ENCODE measurements around the gene UBE2J2. TPM values are rescaled to one million over a fixed set of nuclear protein-coding genes. Genes with fewer than 3 reads are reported as not detected.

The UBE2J2 gene
- total and polyA plus RNA-seq, 2 of the 13 experiments (the other 11 are each of a cell fraction or from before 2014, with no cell fraction given) = 25.4 to 29.4 TPM

GRCh38 chr1:1307923-1308755 lies 34.5 kb upstream of the UBE2J2 start, which contains the start of the genes ACAP3 and PUSL1 (continued):
- TF ChIP-seq ZNF761 (CRISPR knock-in tag; conservative IDR thresholded peaks at IDR 0.05) (no peak; the same call in 1 of the 2 replicates), MATR3 (CRISPR knock-in tag; IDR thresholded peaks at IDR 0.05) (no peak), KLF16 (CRISPR knock-in tag; IDR thresholded peaks at IDR 0.05) (no peak; a peak in 1 of 4 replicates), IRX3 (CRISPR knock-in tag; IDR thresholded peaks at IDR 0.05; ENCODE audit: borderline replicate concordance, low read depth) (peak; percentile 36; the same call in 1 of the 2 replicates), HMG20A (CRISPR knock-in tag; IDR thresholded peaks at IDR 0.05; ENCODE audit: borderline replicate concordance) (no peak), MIER3 (CRISPR knock-in tag; IDR thresholded peaks at IDR 0.05; ENCODE audit: borderline replicate concordance) (no peak), SMC3 (IDR thresholded peaks at IDR 0.05; ENCODE audit: low read length) (no peak), HCFC1 (IDR thresholded peaks at IDR 0.05; ENCODE audit: low read depth, low read length) (no peak), TOE1 (CRISPR knock-in tag; IDR thresholded peaks at IDR 0.05) (no peak), YY1 (IDR thresholded peaks at IDR 0.05; ENCODE audit: insufficient read depth, insufficient replicate concordance, low read depth, low read length) (peak; percentile 72), ZNF253 (CRISPR knock-in tag; IDR thresholded peaks at IDR 0.05; ENCODE audit: borderline replicate concordance) (no peak), PAWR (CRISPR knock-in tag; IDR thresholded peaks at IDR 0.05; ENCODE audit: borderline replicate concordance) (no peak), CERS6 (CRISPR knock-in tag; IDR thresholded peaks at IDR 0.05) (no peak), YEATS2 (CRISPR knock-in tag; IDR thresholded peaks at IDR 0.05; ENCODE audit: borderline replicate concordance) (0 out of 2 replicates have a peak, but pooled peaks have one; percentile 41), PAXIP1 (CRISPR knock-in tag; conservative IDR thresholded peaks at IDR 0.05) (peak; percentile 47), SP140L (CRISPR knock-in tag; IDR thresholded peaks at IDR 0.05; ENCODE audit: borderline replicate concordance) (no peak), ATAD3A (CRISPR knock-in tag; IDR thresholded peaks at IDR 0.05) (no peak), ZNF329 (CRISPR knock-in tag; IDR thresholded peaks at IDR 0.05; ENCODE audit: low read depth) (no peak), AGO2 (optimal IDR thresholded peaks at IDR 0.05; ENCODE audit: low read depth, low read length) (peak; percentile 11), HMGXB4 (CRISPR knock-in tag; IDR thresholded peaks at IDR 0.05; ENCODE audit: borderline replicate concordance in 1 of 2, low read depth in 1 of 2) (peak; percentile 53 to 56; a peak in 2 of 4 replicates), FOXK1 (CRISPR knock-in tag; IDR thresholded peaks at IDR 0.05; ENCODE audit: borderline replicate concordance, low read depth) (no peak), HDAC2 (CRISPR knock-in tag; IDR thresholded peaks at IDR 0.05) (no peak; the same call in 1 of the 2 replicates), HNRNPH1 (optimal IDR thresholded peaks at IDR 0.05; ENCODE audit: low read depth, low read length) (no peak)

Measured in HepG2 (cell line).